Measurements from ENCODE around the gene RFTN1.

RFTN1 gene

DNA sequence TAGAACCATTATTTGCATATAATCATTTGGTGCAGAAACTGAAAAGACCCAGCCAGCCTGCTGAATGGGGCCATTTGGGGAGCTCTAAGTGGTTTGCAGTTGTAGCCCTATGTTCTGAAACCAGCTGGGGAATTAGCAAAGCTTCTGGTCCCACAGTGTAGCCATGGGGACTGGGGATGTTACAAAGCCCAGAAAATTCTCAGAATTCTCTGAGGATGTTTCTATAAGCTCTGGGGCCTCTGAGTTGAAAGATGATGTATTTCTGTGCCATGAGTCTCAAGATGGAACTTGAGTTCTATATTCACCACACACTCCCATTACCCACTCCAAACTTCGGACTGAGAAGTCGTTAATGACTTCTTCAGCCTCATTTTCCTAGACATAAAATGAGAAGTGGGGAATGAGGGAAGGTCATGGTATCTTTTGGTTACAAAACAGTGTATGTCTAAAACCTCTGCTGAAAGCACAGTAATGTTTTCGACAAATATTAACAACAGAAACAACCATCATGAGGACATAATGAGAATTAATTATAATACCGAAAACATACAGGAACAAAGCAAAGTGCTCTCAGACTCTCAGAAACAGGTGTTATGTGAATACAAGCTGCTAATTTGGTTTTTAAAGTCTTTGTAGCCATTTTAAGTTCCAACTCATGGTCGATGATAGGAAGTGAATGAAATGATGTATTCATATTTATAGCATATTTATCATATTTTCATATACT lies 89.4 kb downstream of the RFTN1 start:
- DNase-seq (ENCODE audit: low read depth): no peak
- H3K4me3 ChIP-seq (ENCODE audit: control insufficient read depth, low read depth, low read length): no peak overlapping the region
- TF ChIP-seq, protein P1, sequence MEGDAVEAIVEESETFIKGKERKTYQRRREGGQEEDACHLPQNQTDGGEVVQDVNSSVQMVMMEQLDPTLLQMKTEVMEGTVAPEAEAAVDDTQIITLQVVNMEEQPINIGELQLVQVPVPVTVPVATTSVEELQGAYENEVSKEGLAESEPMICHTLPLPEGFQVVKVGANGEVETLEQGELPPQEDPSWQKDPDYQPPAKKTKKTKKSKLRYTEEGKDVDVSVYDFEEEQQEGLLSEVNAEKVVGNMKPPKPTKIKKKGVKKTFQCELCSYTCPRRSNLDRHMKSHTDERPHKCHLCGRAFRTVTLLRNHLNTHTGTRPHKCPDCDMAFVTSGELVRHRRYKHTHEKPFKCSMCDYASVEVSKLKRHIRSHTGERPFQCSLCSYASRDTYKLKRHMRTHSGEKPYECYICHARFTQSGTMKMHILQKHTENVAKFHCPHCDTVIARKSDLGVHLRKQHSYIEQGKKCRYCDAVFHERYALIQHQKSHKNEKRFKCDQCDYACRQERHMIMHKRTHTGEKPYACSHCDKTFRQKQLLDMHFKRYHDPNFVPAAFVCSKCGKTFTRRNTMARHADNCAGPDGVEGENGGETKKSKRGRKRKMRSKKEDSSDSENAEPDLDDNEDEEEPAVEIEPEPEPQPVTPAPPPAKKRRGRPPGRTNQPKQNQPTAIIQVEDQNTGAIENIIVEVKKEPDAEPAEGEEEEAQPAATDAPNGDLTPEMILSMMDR (IDR thresholded peaks at IDR 0.05; ENCODE audit: control insufficient read depth, insufficient read depth, low read depth, low read length, missing control alignments): no peak

DNA sequence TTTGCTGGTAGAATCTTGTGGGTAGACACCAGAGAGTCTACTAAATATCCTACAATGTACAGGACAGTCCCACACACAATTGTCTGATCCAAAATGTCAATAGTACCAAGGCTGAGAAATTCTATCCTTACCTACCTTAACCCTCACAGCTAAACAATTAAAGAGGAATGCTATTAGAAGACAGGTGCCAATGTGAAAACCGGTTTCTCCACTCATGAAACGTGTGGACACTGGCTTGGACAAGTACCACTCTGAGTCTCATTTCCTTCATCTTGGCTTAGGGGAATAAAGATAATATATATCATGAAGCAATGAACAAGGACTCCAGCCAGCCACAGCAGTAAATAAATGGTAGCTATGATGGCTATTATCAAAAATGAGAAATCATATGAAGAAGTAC lies 90.2 kb downstream of the RFTN1 start:
- TF ChIP-seq, protein P1 (IDR thresholded peaks at IDR 0.05; ENCODE audit: control insufficient read depth, insufficient read depth, low read depth, low read length, missing control alignments): no peak
- no peak for DNase-seq (ENCODE audit: low read depth)
- H3K4me3 ChIP-seq (ENCODE audit: control insufficient read depth, low read depth, low read length): no peak overlapping the region

DNA sequence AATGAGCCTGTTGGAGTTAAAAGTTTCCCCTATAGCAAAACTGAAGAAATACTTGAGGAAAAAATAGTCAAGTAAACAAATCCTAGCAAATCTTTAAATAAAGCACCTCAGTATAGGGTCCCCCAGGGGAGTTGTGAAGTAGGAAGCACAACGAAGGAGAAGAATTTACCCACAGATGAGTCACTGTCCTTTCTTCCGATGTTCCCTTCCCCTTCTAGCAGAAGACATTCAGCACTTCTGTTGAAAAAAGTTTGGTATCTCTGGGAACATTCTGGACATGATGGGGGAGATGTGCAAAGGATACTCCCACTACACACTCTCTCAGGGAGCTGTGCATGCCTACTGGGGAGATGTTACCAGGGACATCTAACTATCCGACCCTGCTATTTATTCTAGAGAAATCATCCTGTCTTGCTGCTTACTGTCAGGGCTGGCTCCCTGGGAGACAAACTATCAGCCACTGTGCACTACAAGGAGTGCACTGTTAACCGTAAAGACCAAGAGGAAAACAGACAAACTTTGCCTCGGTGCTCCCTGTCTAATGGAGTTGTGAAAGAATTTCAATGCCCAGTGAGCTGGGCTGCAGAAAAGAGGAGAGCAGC lies 93.8 kb downstream of the RFTN1 start:
- H3K4me3 ChIP-seq (ENCODE audit: control insufficient read depth, low read depth, low read length): no peak overlapping the region
- TF ChIP-seq, protein P1 (IDR thresholded peaks at IDR 0.05; ENCODE audit: control insufficient read depth, insufficient read depth, low read depth, low read length, missing control alignments): no peak
- no peak for DNase-seq (ENCODE audit: low read depth)

DNA sequence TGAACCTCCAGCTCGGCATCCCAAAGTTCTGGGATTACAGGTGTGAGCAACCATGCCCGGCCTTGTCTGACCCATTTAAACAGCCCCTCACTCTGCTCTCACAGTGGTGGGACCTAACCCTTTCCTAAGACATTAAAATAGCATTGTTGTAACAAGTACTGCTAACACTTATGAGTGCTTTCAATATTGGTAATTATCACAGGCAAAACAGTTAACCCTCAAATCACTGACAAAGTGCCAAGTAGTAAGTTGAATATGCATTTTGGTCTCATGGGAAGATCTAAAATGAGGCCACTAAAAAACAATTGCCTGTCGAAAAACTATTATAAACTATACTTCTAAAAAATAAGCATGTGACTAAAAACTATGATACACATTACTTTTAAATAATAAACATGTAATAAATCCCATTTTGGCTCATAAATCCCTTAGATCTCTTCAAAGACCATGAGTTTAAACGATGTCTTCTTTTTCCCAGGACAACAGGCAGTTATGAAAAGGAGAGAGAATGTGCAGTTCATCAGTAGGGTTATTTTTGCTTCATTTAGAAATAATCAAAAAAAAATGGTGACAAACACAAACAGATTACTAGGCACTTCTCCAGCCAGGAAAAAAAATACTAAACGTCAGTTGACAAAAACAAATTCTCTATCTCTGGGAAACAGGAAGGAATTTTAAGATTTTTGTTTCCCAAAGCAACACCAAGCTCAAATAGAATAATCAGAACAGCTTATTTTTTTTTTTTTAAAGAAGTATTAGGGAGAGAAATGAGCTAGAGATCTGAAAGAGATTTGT lies 95.4 kb downstream of the RFTN1 start:
- DNase-seq (ENCODE audit: low read depth): no peak
- TF ChIP-seq, protein P1 (IDR thresholded peaks at IDR 0.05; ENCODE audit: control insufficient read depth, insufficient read depth, low read depth, low read length, missing control alignments): no peak
- H3K4me3 ChIP-seq (ENCODE audit: control insufficient read depth, low read depth, low read length): no peak overlapping the region

DNA sequence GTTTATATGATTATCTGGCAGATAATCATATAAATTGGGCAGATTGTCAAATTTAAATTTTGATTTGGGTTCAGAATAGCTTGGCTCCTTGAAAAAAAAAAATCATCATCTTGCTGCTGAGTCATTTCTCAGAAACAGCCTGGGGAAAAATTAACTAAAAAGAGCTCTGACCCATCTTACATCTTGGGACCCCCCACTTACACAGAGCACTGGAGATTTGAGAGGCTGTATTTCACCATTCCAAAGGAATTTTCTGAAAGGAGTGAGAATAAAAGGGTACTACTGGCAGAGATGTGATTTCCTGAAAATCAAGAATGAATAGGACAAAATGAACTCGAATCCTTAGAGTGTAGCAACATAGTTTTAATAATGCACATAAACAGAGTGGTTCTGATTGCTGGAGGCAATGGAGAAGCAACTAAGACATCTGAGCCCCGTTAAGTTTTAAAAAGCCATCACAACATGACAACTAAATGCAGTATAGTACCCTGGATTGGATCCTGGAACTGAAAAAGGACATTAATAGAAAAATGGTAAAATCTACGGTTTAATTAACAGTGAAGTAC lies 97.5 kb downstream of the RFTN1 start:
- TF ChIP-seq, protein P1 (IDR thresholded peaks at IDR 0.05; ENCODE audit: control insufficient read depth, insufficient read depth, low read depth, low read length, missing control alignments): no peak
- DNase-seq (ENCODE audit: low read depth): no peak
- no peak overlapping the region for H3K4me3 ChIP-seq (ENCODE audit: control insufficient read depth, low read depth, low read length)

DNA sequence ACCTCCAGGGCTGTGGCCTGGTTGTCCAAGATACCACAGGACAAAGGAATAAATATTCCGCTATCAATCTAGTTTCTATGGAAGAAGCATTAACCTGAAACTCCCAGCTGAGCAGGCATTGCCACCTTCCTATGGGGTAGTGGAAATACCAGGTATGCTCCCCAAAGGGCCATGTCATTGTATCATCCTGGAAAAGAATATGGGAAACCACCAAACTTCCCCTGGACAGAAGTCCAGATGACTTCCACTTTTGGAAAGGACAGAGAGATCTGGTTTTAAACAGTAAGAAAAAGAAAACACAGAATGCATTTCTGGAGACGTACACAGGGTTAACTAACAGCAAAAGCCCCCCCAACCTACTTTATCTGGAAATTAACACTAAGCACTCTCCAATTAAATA lies 100.2 kb downstream of the RFTN1 start:
- H3K4me3 ChIP-seq (ENCODE audit: control insufficient read depth, low read depth, low read length): no peak overlapping the region
- TF ChIP-seq, protein P1 (IDR thresholded peaks at IDR 0.05; ENCODE audit: control insufficient read depth, insufficient read depth, low read depth, low read length, missing control alignments): no peak
- DNase-seq (ENCODE audit: low read depth): no peak

Measured in AG09309 (cell line).